Suprapubic skin (tissue), 4 donors: ENCODE results near the gene RPS16. TPM values are rescaled to one million over a fixed set of nuclear protein-coding genes. Genes with fewer than 3 reads are reported as not detected.

Experiments used
- DNase-seq, 2 donors: peaks; one replicate each; pipeline ENCODE4 v3.0.0-alpha.2; 2019; ENCODE audit warnings: low spot score in 2 of 2
- H3K27ac ChIP-seq: fragments of 200-600 bp; sonication (generic); one replicate; pipeline ENCODE4 v1.5.1; 2019
- H3K27me3 ChIP-seq: fragments of 200-600 bp; sonication (generic); one replicate; pipeline ENCODE4 v1.5.1; 2019
- H3K36me3 ChIP-seq: fragments of 200-600 bp; sonication (generic); one replicate; pipeline ENCODE4 v1.5.1; 2019
- H3K4me1 ChIP-seq: fragments of 200-600 bp; sonication (generic); one replicate; pipeline ENCODE4 v1.5.1; 2019
- H3K4me3 ChIP-seq: fragments of 200-600 bp; sonication (generic); one replicate; pipeline ENCODE4 v1.5.1; 2019; ENCODE audit warnings: mild to moderate bottlenecking
- H3K9me3 ChIP-seq: fragments of 200-600 bp; sonication (generic); one replicate; pipeline ENCODE4 v1.5.1; 2019
- CTCF ChIP-seq, 2 donors: fragments of 200-600 bp in 1 of 2; fragments of 450-650 bp in 1 of 2; sonication (generic) in 1 of 2; IDR thresholded peaks; one replicate each; pipeline ENCODE4 v1.5.1; 2016 to 2019; ENCODE audit warnings: antibody characterized with exemption in 2 of 2, mild to moderate bottlenecking in 1 of 2, moderate library complexity in 1 of 2
- EP300 ChIP-seq: sonication (generic); formaldehyde crosslinking; IDR thresholded peaks from one replicate; pipeline ENCODE4 v1.6.1; 2017; ENCODE audit warnings: antibody characterized with exemption
- POLR2A ChIP-seq, 2 donors: fragments of 450-650 bp; IDR thresholded peaks; one replicate each; pipeline ENCODE4 v1.6.1; 2017; ENCODE audit warnings: antibody characterized with exemption in 2 of 2, mild to moderate bottlenecking in 2 of 2, moderate library complexity in 2 of 2
- POLR2AphosphoS5 ChIP-seq, 3 donors: sonication (generic); formaldehyde crosslinking; IDR thresholded peaks; one replicate each; pipeline ENCODE4 v1.6.1; 2017; ENCODE audit warnings: antibody characterized with exemption in 3 of 3
- WGBS: methylation state at CpG from one replicate; pipeline ENCODE4 v1.1.5; 2018; 5-methylcytosine and 5-hydroxymethylcytosine counted together
- total RNA-seq, 4 donors: library from RNA; depleted of rRNA; stranded (reverse); fragments of >200 nt; gene quantifications; one replicate each; pipeline ENCODE4 v1.1.0, GENCODE V29; 2016

Gene RPS16
- total RNA-seq, 4 donors from 2014 or later = 1,096 to 2,035 (median 1,787) TPM

- 74% methylated on average over 16 of the region's 20 CpGs for WGBS
- H3K9me3 ChIP-seq = no peaks in the 10 kb centered on the region
- peaks cover 14% of the 10 kb centered on the region for H3K4me1 ChIP-seq
- H3K27me3 ChIP-seq = no peaks in the 10 kb centered on the region
- peaks cover 87% of the 10 kb centered on the region for H3K36me3 ChIP-seq
- TF ChIP-seq POLR2A (IDR thresholded peaks at IDR 0.05) (no peak), POLR2AphosphoS5 (IDR thresholded peaks at IDR 0.05) (no peak)
- no peak overlapping the region for H3K4me3 ChIP-seq
- no peak overlapping the region for H3K27ac ChIP-seq
- no peak for DNase-seq
These were observed 49.9 kb downstream of the RPS16 start for GRCh38 chr19:39385629-39386411.

GRCh38 chr19:39384839-39385568, 50.7 kb downstream of the RPS16 start:
- H3K27ac ChIP-seq = no peak overlapping the region
- H3K36me3 ChIP-seq = peaks cover 95% of the 10 kb centered on the region
- no peaks in the 10 kb centered on the region for H3K9me3 ChIP-seq
- H3K27me3 ChIP-seq = no peaks in the 10 kb centered on the region
- peaks cover 9% of the 10 kb centered on the region for H3K4me1 ChIP-seq
- DNase-seq = no peak
- 72% methylated on average over 9 of the region's 9 CpGs for WGBS
- TF ChIP-seq CTCF (IDR thresholded peaks at IDR 0.05) (no peak), EP300 (no peak), POLR2AphosphoS5 (IDR thresholded peaks at IDR 0.05) (no peak)
- H3K4me3 ChIP-seq = no peak overlapping the region

Other genes starting within 250 kb of the RPS16 start
- gene NCCRP1, start 239.0 kb downstream of the RPS16 start, total RNA-seq = 100 to 1,000 TPM in 3 of 4 donors, 10 to 100 TPM in 1; 32.7 to 420 (median 277) TPM
- gene SYCN, start 231.7 kb downstream of the RPS16 start, total RNA-seq = not detected
- gene IFNL3, start 190.9 kb downstream of the RPS16 start, total RNA-seq = not detected
- not detected for gene IFNL4, start 187.1 kb downstream of the RPS16 start, total RNA-seq
- not detected for gene IFNL2, start 167.6 kb downstream of the RPS16 start, total RNA-seq
- gene IFNL1, start 139.5 kb downstream of the RPS16 start, total RNA-seq = not detected
- gene LRFN1, start 115.1 kb downstream of the RPS16 start, total RNA-seq = 1 to 10 TPM; 1.4 to 2.9 (median 2.0) TPM
- 10 to 100 TPM in 1 of 4 donors, 1 to 10 TPM in 3; 1.9 to 16.2 (median 5.8) TPM for gene GMFG, start 99.9 kb downstream of the RPS16 start, total RNA-seq
- 100 to 1,000 TPM; 104 to 166 (median 113) TPM for gene SAMD4B, start 93.5 kb downstream of the RPS16 start, total RNA-seq
- gene PAF1, start 44.8 kb downstream of the RPS16 start, total RNA-seq = 10 to 100 TPM; 24.8 to 42.4 (median 35.4) TPM
- 10 to 100 TPM; 36.3 to 57.8 (median 48.0) TPM for gene MED29, start 44.6 kb downstream of the RPS16 start, total RNA-seq
- 100 to 1,000 TPM; 426 to 850 (median 540) TPM for gene ZFP36, start 29.1 kb downstream of the RPS16 start, total RNA-seq
- gene PLEKHG2, start 23.3 kb downstream of the RPS16 start, total RNA-seq = 10 to 100 TPM in 1 of 4 donors, 1 to 10 TPM in 3; 6.4 to 29.9 (median 7.7) TPM
- gene SUPT5H, start 9.6 kb upstream of the RPS16 start, total RNA-seq = 100 to 1,000 TPM in 1 of 4 donors, 10 to 100 TPM in 3; 59.4 to 135 (median 75.4) TPM
- gene TIMM50, start 44.9 kb upstream of the RPS16 start, total RNA-seq = 10 to 100 TPM; 44.9 to 57.9 (median 50.6) TPM
- not detected for gene DLL3, start 63.0 kb upstream of the RPS16 start, total RNA-seq
- not detected for gene SELENOV, start 79.2 kb upstream of the RPS16 start, total RNA-seq
- 1 to 10 TPM in 2 of 4 donors, under 1 TPM in 2; 0.80 to 2.4 (median 1.2) TPM for gene EID2B, start 96.9 kb upstream of the RPS16 start, total RNA-seq
- gene EID2, start 104.2 kb upstream of the RPS16 start, total RNA-seq = 10 to 100 TPM in 2 of 4 donors, 1 to 10 TPM in 2; 7.5 to 14.5 (median 12.1) TPM
- gene LGALS13, start 166.6 kb upstream of the RPS16 start, total RNA-seq = not detected
- gene LGALS16, start 220.0 kb upstream of the RPS16 start, total RNA-seq = not detected